Measurements from ENCODE around the gene ELP2. TPM values are rescaled to one million over a fixed set of nuclear protein-coding genes. Genes with fewer than 3 reads are reported as not detected.
"Not testable (repeated sequence)": the region's sequence is repeated elsewhere in the genome, so short reads cannot be mapped to it uniquely, and the experiment has no call there.

ELP2 gene
- total and polyA plus RNA-seq, 4 donors: 27.3 to 78.1 (median 50.9) TPM

- no peak for DNase-seq (ENCODE audit: low spot score)
- H3K4me3 ChIP-seq (ENCODE audit: low read depth in 1 of 3, low read length in 3 of 3): no peak overlapping the region
- H3K4me1 ChIP-seq (ENCODE audit: control insufficient read depth in 4 of 4, insufficient read depth in 4 of 4, low read length in 3 of 4): peaks cover 2 to 23% (median 14%) of the 10 kb centered on the region in 4 donors
- no peak for TF ChIP-seq NR2F2 (IDR thresholded peaks at IDR 0.05)
- no peak for TF ChIP-seq YY1 (IDR thresholded peaks at IDR 0.05)
- TF ChIP-seq RAD21 (IDR thresholded peaks at IDR 0.05): no peak
- no peak for TF ChIP-seq FOXA2 (IDR thresholded peaks at IDR 0.05)
- no peak for TF ChIP-seq TAF1 (conservative IDR thresholded peaks at IDR 0.05)
- no peak for TF ChIP-seq REST (IDR thresholded peaks at IDR 0.05)
- no peak for TF ChIP-seq FOXA1 (IDR thresholded peaks at IDR 0.05)
- TF ChIP-seq MAX (IDR thresholded peaks at IDR 0.05): no peak
- no peak for TF ChIP-seq GABPA (IDR thresholded peaks at IDR 0.05 in 1 of 2, conservative IDR thresholded peaks at IDR 0.05 in 1 of 2)
- TF ChIP-seq ATF3 (IDR thresholded peaks at IDR 0.05): no peak
- no peak for TF ChIP-seq CTCF (IDR thresholded peaks at IDR 0.05; ENCODE audit: low read depth, low read length, missing input control)
- no peak for TF ChIP-seq ZBTB33 (IDR thresholded peaks at IDR 0.05)
- TF ChIP-seq HNF4G (IDR thresholded peaks at IDR 0.05): no peak
- TF ChIP-seq RXRA (IDR thresholded peaks at IDR 0.05): no peak
- no peak for TF ChIP-seq SP1 (IDR thresholded peaks at IDR 0.05)
- no peak for TF ChIP-seq EGR1 (IDR thresholded peaks at IDR 0.05; ENCODE audit: low read depth in 2 of 2)
- TF ChIP-seq HNF4A (conservative IDR thresholded peaks at IDR 0.05): no peak
- no peak for TF ChIP-seq JUND (IDR thresholded peaks at IDR 0.05)
- no peaks in the 10 kb centered on the region for H3K27me3 ChIP-seq (ENCODE audit: control insufficient read depth in 4 of 4, insufficient read depth in 4 of 4, low read length in 3 of 4)
- H3K9me3 ChIP-seq (ENCODE audit: control insufficient read depth in 4 of 4, low read length in 3 of 4): no peaks in the 10 kb centered on the region
- H3K9ac ChIP-seq (ENCODE audit: low read depth in 1 of 2, low read length in 2 of 2): no peak overlapping the region
- peaks cover 11 to 40% (median 35%) of the 10 kb centered on the region in 4 donors for H3K36me3 ChIP-seq (ENCODE audit: control insufficient read depth in 4 of 4, insufficient read depth in 3 of 4, low read depth in 1 of 4, low read length in 3 of 4)
- 98% methylated on average over 3 of the region's 3 CpGs for WGBS
- H3K27ac ChIP-seq (ENCODE audit: low read depth in 1 of 2, low read length in 2 of 2): no peak overlapping the region
Observed at GRCh38 chr18:36167692-36168218, 38.1 kb downstream of the ELP2 start.

GRCh38 chr18:36168296-36168695 lies 38.6 kb downstream of the ELP2 start:
- Histone ChIP-seq H3K4me1 (ENCODE audit: control insufficient read depth in 4 of 4, insufficient read depth in 4 of 4, low read length in 3 of 4) (peaks cover 2 to 19% (median 13%) of the 10 kb centered on the region in 4 donors), H3K36me3 (ENCODE audit: control insufficient read depth in 4 of 4, insufficient read depth in 3 of 4, low read depth in 1 of 4, low read length in 3 of 4) (peaks cover 11 to 40% (median 36%) of the 10 kb centered on the region in 4 donors)
- not testable (repeated sequence) for H3K9me3 ChIP-seq (ENCODE audit: control insufficient read depth in 4 of 4, low read length in 3 of 4); H3K9ac ChIP-seq (ENCODE audit: low read depth in 1 of 2, low read length in 2 of 2); H3K4me3 ChIP-seq (ENCODE audit: low read depth in 1 of 3, low read length in 3 of 3); DNase-seq (ENCODE audit: low spot score); H3K27ac ChIP-seq (ENCODE audit: low read depth in 1 of 2, low read length in 2 of 2); H3K27me3 ChIP-seq (ENCODE audit: control insufficient read depth in 4 of 4, insufficient read depth in 4 of 4, low read length in 3 of 4)
- WGBS: 87% methylated on average over 3 of the region's 3 CpGs

Data from liver (tissue), 9 donors.